T-cell (primary cell): ENCODE measurements around the gene TMEM98. TPM values are rescaled to one million over a fixed set of nuclear protein-coding genes. Genes with fewer than 3 reads are reported as not detected.

Experiments used
- ATAC-seq, 4 experiments: fragments of 200-7000 bp in 3 of 4; fragments of 150-1000 bp in 1 of 4; cut with Tn5 transposase; replicated peaks in 1 of 4; 1 replicate in 3 of 4; 2 replicates in 1 of 4; pipeline ENCODE4 v1.10.0; 2021; ENCODE audit warnings: moderate library complexity in 3 of 4, mild to moderate bottlenecking in 2 of 4, moderate number of reproducible peaks in 1 of 4
- CTCF ChIA-PET, 2 donors: fragments of 300-600 bp; sonication (Branson Sonifier 250); formaldehyde crosslinking; loops; one replicate each; lab custom pipeline; 2022; ENCODE audit warnings: antibody characterized with exemption in 2 of 2; lab: Charles Lee
- POLR2A ChIA-PET, 2 donors: fragments of 300-600 bp; sonication (Branson Sonifier 250); formaldehyde crosslinking; loops; one replicate each; lab custom pipeline; 2022; ENCODE audit warnings: antibody characterized with exemption in 2 of 2; lab: Charles Lee
- DNase-seq, 35 experiments: peaks; one replicate each; pipeline versions ENCODE4 v3.0.0 to v3.0.0-alpha.2; 2013 to 2023
- H3K27ac ChIP-seq: one replicate; pipeline ENCODE4 v1.5.1; 2013; ENCODE audit warnings: low read length
- H3K27me3 ChIP-seq, 2 experiments: replicated peaks in 1 of 2; 1 replicate in 1 of 2; 2 replicates in 1 of 2; pipeline versions ENCODE4 v1.6.1 to v1.7.0; 2013; ENCODE audit warnings: low read length in 1 of 2, mixed read lengths in 1 of 2; ENCODE audit not compliant: control insufficient read depth in 2 of 2, insufficient read depth in 2 of 2; ENCODE audit errors: extremely low read depth in 1 of 2
- H3K36me3 ChIP-seq, 2 donors: 1 replicate in 1 of 2; 2 replicates in 1 of 2; pipeline versions ENCODE4 v1.6.1 to v1.7.0; 2013; ENCODE audit warnings: low read length in 1 of 2; ENCODE audit not compliant: control insufficient read depth in 2 of 2, insufficient read depth in 1 of 2; ENCODE audit errors: extremely low read depth in 1 of 2
- H3K4me1 ChIP-seq, 2 experiments: 1 replicate in 1 of 2; 2 replicates in 1 of 2; pipeline versions ENCODE4 v1.6.1 to v1.7.0; 2013; ENCODE audit warnings: low read length in 2 of 2, mixed read lengths in 1 of 2; ENCODE audit not compliant: insufficient read depth in 2 of 2, control insufficient read depth in 1 of 2; ENCODE audit errors: extremely low read depth in 1 of 2
- H3K4me3 ChIP-seq, 2 donors: 1 replicate in 1 of 2; 2 replicates in 1 of 2; pipeline versions ENCODE4 v1.5.1 to v1.7.0; 2013; ENCODE audit warnings: mild to moderate bottlenecking in 2 of 2, low read length in 1 of 2, moderate library complexity in 1 of 2; ENCODE audit not compliant: control insufficient read depth in 1 of 2; ENCODE audit errors: extremely low read depth in 1 of 2
- H3K9me3 ChIP-seq: 2 replicates; pipeline ENCODE4 v1.7.0; 2013
- H3K27ac Mint-ChIP-seq, 2 donors: one replicate each; pipeline ENCODE4 v1.8.0; 2020 to 2021; ENCODE audit warnings: mild to moderate bottlenecking in 2 of 2, mixed read lengths in 2 of 2
- H3K27me3 Mint-ChIP-seq, 2 donors: one replicate each; pipeline ENCODE4 v1.8.0; 2021 to 2022; ENCODE audit warnings: mixed read lengths in 2 of 2
- H3K36me3 Mint-ChIP-seq: one replicate; pipeline ENCODE4 v1.8.0; 2021; ENCODE audit warnings: mixed read lengths
- H3K4me1 Mint-ChIP-seq, 3 donors: one replicate each; pipeline ENCODE4 v1.8.0; 2020 to 2022; ENCODE audit warnings: mixed read lengths in 3 of 3, mild to moderate bottlenecking in 1 of 3
- H3K4me3 Mint-ChIP-seq, 3 donors: one replicate each; pipeline ENCODE4 v1.8.0; 2020 to 2022; ENCODE audit warnings: mild to moderate bottlenecking in 3 of 3, mixed read lengths in 3 of 3, moderate library complexity in 3 of 3
- H3K9me3 Mint-ChIP-seq, 3 donors: one replicate each; pipeline ENCODE4 v1.8.0; 2020 to 2022; ENCODE audit warnings: mixed read lengths in 3 of 3
- WGBS: methylation state at CpG from one replicate; pipeline ENCODE4 v1.1.5; 2013; ENCODE audit warnings: missing lambda C conversion rate; ENCODE audit not compliant: insufficient coverage; 5-methylcytosine and 5-hydroxymethylcytosine counted together
- total RNA-seq, 35 experiments: library from RNA in 6 of 35; stranded (reverse) in 6 of 35; fragments of 120-200 nt in 1 of 35; gene quantifications; one replicate each; pipeline versions ENCODE4 v1.2.1 to v1.2.4 and lab custom pipeline; 2013 to 2026

The TMEM98 gene
- total RNA-seq, 5 donors from 2014 or later (not counting 1 experiment from before 2014, with no cell fraction given) = 0.26 to 0.41 (median 0.36) TPM; not detected in 2

DNA sequence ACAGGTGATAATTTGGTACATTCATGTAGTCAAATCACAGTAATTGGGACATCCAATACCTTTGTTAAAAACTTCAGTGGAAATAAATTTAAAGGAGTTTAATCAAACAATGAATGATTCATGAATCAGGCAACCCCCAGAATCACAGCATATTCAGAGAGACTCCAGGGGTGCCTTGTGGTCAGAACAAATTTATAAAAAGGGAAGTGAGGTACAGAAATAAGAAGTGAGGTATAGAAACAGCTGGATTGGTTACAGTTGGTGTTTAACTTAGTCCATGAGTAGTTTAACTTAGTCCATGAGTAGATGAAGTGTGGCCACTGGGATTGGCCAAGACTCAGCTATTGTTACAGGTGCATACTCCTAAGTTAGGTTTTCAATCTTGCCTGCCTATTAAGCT, 25.1 kb downstream of the TMEM98 start:
- Histone ChIP-seq H3K27ac (no peak overlapping the region), H3K4me3 (no peak overlapping the region), H3K4me1 (no peaks in the 10 kb centered on the region), H3K9me3 (no peaks in the 10 kb centered on the region), H3K27me3 (peaks cover 0 to 11% of the 10 kb centered on the region in 2 experiments), H3K36me3 (no peaks in the 10 kb centered on the region)
- DNase-seq = no peak
- no peak for ATAC-seq
- ChIA-PET POLR2A (no interaction called here), CTCF (no interaction called here)
- no peaks in the 10 kb centered on the region for H3K36me3 Mint-ChIP-seq
- H3K27ac Mint-ChIP-seq = no peak overlapping the region
- H3K27me3 Mint-ChIP-seq = peaks cover 22 to 30% of the 10 kb centered on the region in 2 donors
- H3K4me1 Mint-ChIP-seq = no peaks in the 10 kb centered on the region
- H3K9me3 Mint-ChIP-seq = no peaks in the 10 kb centered on the region
- no peak overlapping the region for H3K4me3 Mint-ChIP-seq

DNA sequence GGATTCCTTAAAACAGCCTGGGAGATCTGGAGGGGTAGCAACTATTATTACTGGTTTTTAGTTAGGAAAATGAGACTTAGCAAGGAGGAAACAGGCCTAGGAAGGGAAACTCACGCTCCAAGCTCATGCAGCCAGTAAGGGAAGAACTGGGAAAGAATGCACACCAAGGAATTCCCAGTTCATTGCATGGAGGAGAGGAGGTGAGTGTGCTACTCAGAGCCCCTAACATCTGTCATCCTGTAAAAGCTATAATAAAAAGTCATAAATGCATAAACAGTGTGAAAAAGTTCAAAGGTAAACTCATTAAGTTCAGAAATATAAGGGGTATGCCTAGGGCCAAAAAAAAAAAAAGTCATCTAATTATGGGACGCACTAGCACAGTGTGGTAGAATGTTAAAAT, 25.9 kb downstream of the TMEM98 start:
- H3K4me3 ChIP-seq = no peak overlapping the region
- H3K4me1 ChIP-seq = no peaks in the 10 kb centered on the region
- no peak overlapping the region for H3K4me3 Mint-ChIP-seq
- H3K27ac ChIP-seq = no peak overlapping the region
- no peak overlapping the region for H3K27ac Mint-ChIP-seq
- DNase-seq (no peak), ATAC-seq (no peak)
- peaks cover 0 to 11% of the 10 kb centered on the region in 2 experiments for H3K27me3 ChIP-seq
- H3K4me1 Mint-ChIP-seq = no peaks in the 10 kb centered on the region
- no peaks in the 10 kb centered on the region for H3K36me3 ChIP-seq
- ChIA-PET POLR2A (no interaction called here), CTCF (interaction anchor here in 1 of 2 donors (0.6 kb wide), 1 partner anchor 8 kb away, joined by 4 read pairs; no protein-coding TSS in a partner anchor)
- H3K36me3 Mint-ChIP-seq = no peaks in the 10 kb centered on the region
- no peaks in the 10 kb centered on the region for H3K9me3 ChIP-seq
- 80% methylated on average over 1 of the region's 2 CpGs for WGBS
- peaks cover 21 to 32% of the 10 kb centered on the region in 2 donors for H3K27me3 Mint-ChIP-seq
- H3K9me3 Mint-ChIP-seq = no peaks in the 10 kb centered on the region

- Histone ChIP-seq H3K36me3 (no peaks in the 10 kb centered on the region), H3K27me3 (peaks cover 0 to 13% of the 10 kb centered on the region in 2 experiments), H3K27ac (no peak overlapping the region), H3K4me3 (no peak overlapping the region), H3K4me1 (no peaks in the 10 kb centered on the region), H3K9me3 (no peaks in the 10 kb centered on the region)
- H3K9me3 Mint-ChIP-seq = no peaks in the 10 kb centered on the region
- ATAC-seq (no peak), DNase-seq (no peak)
- no peak overlapping the region for H3K4me3 Mint-ChIP-seq
- H3K27me3 Mint-ChIP-seq = peaks cover 21 to 32% of the 10 kb centered on the region in 2 donors
- no peak overlapping the region for H3K27ac Mint-ChIP-seq
- no peaks in the 10 kb centered on the region for H3K4me1 Mint-ChIP-seq
- no peaks in the 10 kb centered on the region for H3K36me3 Mint-ChIP-seq
- ChIA-PET POLR2A (no interaction called here), CTCF (no interaction called here)
- WGBS = 55% methylated on average over 3 of the region's 8 CpGs
Measured at GRCh38 chr17:32954477-32954876, 26.5 kb downstream of the TMEM98 start.

GRCh38 chr17:32955155-32955554, 27.2 kb downstream of the TMEM98 start:
- H3K9me3 Mint-ChIP-seq = no peaks in the 10 kb centered on the region
- H3K4me3 Mint-ChIP-seq = no peak overlapping the region
- no peaks in the 10 kb centered on the region for H3K36me3 Mint-ChIP-seq
- Histone ChIP-seq H3K27ac (no peak overlapping the region), H3K36me3 (no peaks in the 10 kb centered on the region), H3K4me1 (no peaks in the 10 kb centered on the region), H3K27me3 (peaks cover 0 to 15% of the 10 kb centered on the region in 2 experiments), H3K9me3 (no peaks in the 10 kb centered on the region), H3K4me3 (no peak overlapping the region)
- DNase-seq (no peak), ATAC-seq (no peak)
- ChIA-PET POLR2A (no interaction called here), CTCF (no interaction called here)
- H3K4me1 Mint-ChIP-seq = no peaks in the 10 kb centered on the region
- H3K27ac Mint-ChIP-seq = no peak overlapping the region
- WGBS = no CpG with 5 or more reads among the region's 1 CpG
- H3K27me3 Mint-ChIP-seq = peaks cover 22 to 33% of the 10 kb centered on the region in 2 donors

GRCh38 chr17:32956240-32956970, 28.5 kb downstream of the TMEM98 start:
- Mint-ChIP-seq H3K27ac (no peak overlapping the region), H3K4me1 (no peaks in the 10 kb centered on the region), H3K9me3 (no peaks in the 10 kb centered on the region), H3K4me3 (no peak overlapping the region), H3K27me3 (peaks cover 25 to 43% of the 10 kb centered on the region in 2 donors), H3K36me3 (no peaks in the 10 kb centered on the region)
- Histone ChIP-seq H3K4me3 (no peak overlapping the region), H3K27me3 (peaks cover 0 to 23% of the 10 kb centered on the region in 2 experiments), H3K27ac (no peak overlapping the region), H3K9me3 (no peaks in the 10 kb centered on the region), H3K36me3 (no peaks in the 10 kb centered on the region), H3K4me1 (no peaks in the 10 kb centered on the region)
- ATAC-seq (no peak), DNase-seq (no peak)
- ChIA-PET POLR2A (no interaction called here), CTCF (interaction anchor here in 1 of 2 donors (0.7 kb wide), 1 partner anchor 162 kb away, joined by 3 read pairs; no protein-coding TSS in a partner anchor)
- WGBS = no CpG with 5 or more reads among the region's 5 CpGs

- H3K9me3 ChIP-seq = no peaks in the 10 kb centered on the region
- Mint-ChIP-seq H3K4me3 (no peak overlapping the region), H3K36me3 (no peaks in the 10 kb centered on the region), H3K9me3 (no peaks in the 10 kb centered on the region), H3K4me1 (no peaks in the 10 kb centered on the region), H3K27me3 (peaks cover 22 to 39% of the 10 kb centered on the region in 2 donors), H3K27ac (no peak overlapping the region)
- H3K4me3 ChIP-seq = no peak overlapping the region
- ATAC-seq (no peak), DNase-seq (no peak)
- ChIA-PET CTCF (no interaction called here), POLR2A (no interaction called here)
- H3K27me3 ChIP-seq = peaks cover 0 to 21% of the 10 kb centered on the region in 2 experiments
- no peak overlapping the region for H3K27ac ChIP-seq
- no peaks in the 10 kb centered on the region for H3K4me1 ChIP-seq
- no CpG with 5 or more reads among the region's 2 CpGs for WGBS
- H3K36me3 ChIP-seq = no peaks in the 10 kb centered on the region
Measured at GRCh38 chr17:32958418-32958817, 30.5 kb downstream of the TMEM98 start.
